RWPE1 (cell line): ENCODE results near the gene ZC2HC1C.

ENCODE experiments used
- CTCF ChIA-PET: fragments of 350-600 bp; sonication (Branson Sonifier 250); formaldehyde crosslinking; extraction: SDS; loops from one replicate; lab custom pipeline; 2021; lab: Yijun Ruan, JAX
- POLR2A ChIA-PET: fragments of 400-600 bp; formaldehyde crosslinking; extraction: SDS; loops from one replicate; lab custom pipeline; 2020; ENCODE audit warnings: antibody characterized with exemption; ENCODE audit not compliant: low non-redundant PET; lab: Yijun Ruan, JAX
- DNase-seq: peaks from one replicate; pipeline ENCODE4 v3.0.0; 2012; ENCODE audit warnings: low spot score
- H3K27ac ChIP-seq: fragments of 450-650 bp; 2 replicates; pipeline ENCODE4 v1.5.1; 2017
- CTCF ChIP-seq: fragments of 450-650 bp; conservative IDR thresholded peaks from 2 replicates; pipeline ENCODE4 v1.5.1; 2017; ENCODE audit warnings: low read depth, mild to moderate bottlenecking

ZC2HC1C gene

GRCh38 chr14:75101491-75101890 lies 32.0 kb downstream of the ZC2HC1C start:
- no peak for TF ChIP-seq CTCF
- DNase-seq = no peak
- H3K27ac ChIP-seq = no peak overlapping the region
- CTCF ChIA-PET = no interaction called here
- POLR2A ChIA-PET = no interaction called here

DNA sequence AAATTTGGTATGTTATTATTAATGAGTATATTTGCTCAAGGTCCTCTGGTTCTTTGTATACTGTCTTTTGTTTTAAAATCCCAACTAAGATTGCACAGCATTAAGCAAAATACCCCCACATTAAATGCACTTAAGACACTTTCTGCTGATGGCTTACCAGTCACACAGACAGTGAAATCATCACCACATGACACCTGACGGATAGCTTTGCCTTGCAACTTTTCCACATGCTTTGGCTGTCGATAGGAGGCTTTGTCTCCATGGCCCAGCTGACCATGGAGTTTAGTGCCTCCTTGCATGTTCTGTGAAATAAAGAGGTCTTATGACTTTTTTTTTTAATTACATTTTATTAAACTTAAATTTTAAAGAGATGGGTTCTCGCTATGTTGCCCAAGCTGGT lies 37.7 kb downstream of the ZC2HC1C start:
- no peak for DNase-seq
- POLR2A ChIA-PET = no interaction called here
- CTCF ChIA-PET = no interaction called here
- no peak for TF ChIP-seq CTCF
- no peak overlapping the region for H3K27ac ChIP-seq

DNA sequence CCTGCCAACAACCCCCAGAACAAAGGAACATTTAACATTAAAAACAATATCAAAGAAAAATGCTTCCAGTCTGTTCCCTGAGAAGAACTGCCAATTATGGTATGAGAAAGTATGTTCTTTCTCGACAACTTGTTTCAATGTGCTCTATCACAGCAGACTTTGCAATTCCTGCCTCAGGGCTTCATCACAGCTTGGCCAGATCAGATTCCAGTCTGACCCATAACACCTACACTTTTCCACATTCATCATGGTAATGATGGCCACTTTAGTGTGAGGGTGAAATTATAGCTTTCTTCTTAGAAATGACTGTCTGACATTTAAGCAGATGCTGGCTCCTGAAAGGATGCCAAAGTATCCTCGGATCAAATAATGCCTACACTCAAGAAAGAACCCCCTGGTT lies 40.4 kb downstream of the ZC2HC1C start:
- no peak overlapping the region for H3K27ac ChIP-seq
- TF ChIP-seq CTCF = no peak
- DNase-seq = no peak
- ChIA-PET POLR2A (no interaction called here), CTCF (interaction anchor here (0.6 kb wide), 1 partner anchor 11 kb away, joined by 3 read pairs; no protein-coding TSS in a partner anchor)

DNA sequence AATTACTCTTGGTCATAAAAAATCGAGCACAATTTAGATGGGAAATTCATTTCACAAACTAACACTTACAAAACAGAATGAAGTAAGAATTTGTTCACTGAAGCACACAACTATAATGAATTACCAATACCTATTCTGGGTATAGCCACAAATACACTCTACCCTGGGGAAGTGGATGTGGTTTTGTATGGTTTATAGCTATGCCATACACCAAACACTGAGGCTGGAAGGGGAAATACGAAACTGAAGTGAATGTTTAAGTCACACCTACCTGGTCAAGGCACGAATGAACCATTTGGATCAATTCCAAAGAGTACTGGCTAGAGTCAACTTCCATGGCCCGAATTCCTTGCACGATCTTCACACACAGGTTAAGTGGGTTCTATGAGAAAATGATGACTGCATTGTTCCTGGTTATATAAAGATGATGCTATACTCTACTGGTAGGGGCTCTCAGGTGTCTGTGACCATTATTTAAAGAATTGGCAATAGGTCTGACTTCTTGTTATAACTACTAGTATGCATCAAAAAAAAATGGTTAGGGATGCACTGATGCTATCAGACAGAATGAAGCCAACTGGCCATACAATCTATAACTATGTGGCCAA lies 44.6 kb downstream of the ZC2HC1C start:
- TF ChIP-seq CTCF = no peak
- no peak overlapping the region for H3K27ac ChIP-seq
- POLR2A ChIA-PET = no interaction called here
- CTCF ChIA-PET = no interaction called here
- DNase-seq = no peak

DNA sequence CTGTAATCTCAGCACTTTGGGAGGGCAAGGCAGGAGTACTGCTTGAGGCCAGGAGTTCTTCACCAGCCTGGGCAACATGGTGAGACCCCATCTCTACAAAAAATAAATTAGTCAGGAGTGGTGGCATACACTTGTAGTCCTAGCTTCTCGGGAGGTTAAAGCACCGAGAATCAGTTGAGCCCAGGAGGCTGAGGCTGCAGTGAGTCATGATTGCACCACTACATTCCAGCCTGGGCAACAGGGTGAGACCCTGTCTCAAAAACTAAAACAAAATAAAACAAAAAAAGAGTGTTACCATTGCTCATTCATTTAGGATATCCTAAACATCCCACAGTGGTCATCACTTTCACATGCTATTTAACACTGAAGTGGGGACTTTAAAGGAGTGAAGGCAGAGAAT lies 49.6 kb downstream of the ZC2HC1C start:
- no peak for DNase-seq
- POLR2A ChIA-PET = no interaction called here
- H3K27ac ChIP-seq = no peak overlapping the region
- TF ChIP-seq CTCF = no peak
- CTCF ChIA-PET = no interaction called here

- no peak for TF ChIP-seq CTCF
- H3K27ac ChIP-seq = no peak overlapping the region
- CTCF ChIA-PET = interaction anchor here (0.5 kb wide), 1 partner anchor 242 kb away, joined by 4 read pairs; no protein-coding TSS in a partner anchor
- no peak for DNase-seq
- POLR2A ChIA-PET = no interaction called here
These were observed 51.3 kb downstream of the ZC2HC1C start for GRCh38 chr14:75120541-75121291.
